ENCODE measurements around the gene NDUFA13. TPM values are rescaled to one million over a fixed set of nuclear protein-coding genes. Genes with fewer than 3 reads are reported as not detected.

Gene NDUFA13
- total RNA-seq, 1 donor from 2014 or later, result 182 TPM

- FAIRE-seq (no peak), DNase-seq (ENCODE audit: low read depth) (no peak)
- peaks cover 6% of the 10 kb centered on the region for H3K36me3 ChIP-seq (ENCODE audit: control insufficient read depth, insufficient read depth, low read length)
- H3K4me3 ChIP-seq (ENCODE audit: low read depth, low read length), result no peak overlapping the region
- no peak for TF ChIP-seq CTCF (IDR thresholded peaks at IDR 0.05; ENCODE audit: insufficient read depth, low read length, severe bottlenecking)
- no peaks in the 10 kb centered on the region for H3K27me3 ChIP-seq (ENCODE audit: control insufficient read depth, insufficient read depth, low read length)
Observed at GRCh38 chr19:19526581-19527370, 10.8 kb downstream of the NDUFA13 start.

- Histone ChIP-seq H3K36me3 (ENCODE audit: control insufficient read depth, insufficient read depth, low read length) (peaks cover 6% of the 10 kb centered on the region), H3K27me3 (ENCODE audit: control insufficient read depth, insufficient read depth, low read length) (no peaks in the 10 kb centered on the region), H3K4me3 (ENCODE audit: low read depth, low read length) (no peak overlapping the region)
- no peak for TF ChIP-seq CTCF (IDR thresholded peaks at IDR 0.05; ENCODE audit: insufficient read depth, low read length, severe bottlenecking)
- no peak for DNase-seq (ENCODE audit: low read depth)
- FAIRE-seq, result no peak
Observed at GRCh38 chr19:19527371-19527656, 11.3 kb downstream of the NDUFA13 start.

- FAIRE-seq (no peak), DNase-seq (ENCODE audit: low read depth) (no peak)
- H3K4me3 ChIP-seq (ENCODE audit: low read depth, low read length), result no peak overlapping the region
- TF ChIP-seq CTCF (IDR thresholded peaks at IDR 0.05; ENCODE audit: insufficient read depth, low read length, severe bottlenecking), result no peak
- peaks cover 6% of the 10 kb centered on the region for H3K36me3 ChIP-seq (ENCODE audit: control insufficient read depth, insufficient read depth, low read length)
- no peaks in the 10 kb centered on the region for H3K27me3 ChIP-seq (ENCODE audit: control insufficient read depth, insufficient read depth, low read length)
Observed at GRCh38 chr19:19527674-19528625, 11.9 kb downstream of the NDUFA13 start.

GRCh38 chr19:19528721-19529490, 12.9 kb downstream of the NDUFA13 start, which contains the start of gene YJEFN3:
YJEFN3 (plus strand) TSS chr19:19528911; CDS start chr19:19528933, 22 bp downstream.
- FAIRE-seq, result no peak
- H3K27me3 ChIP-seq (ENCODE audit: control insufficient read depth, insufficient read depth, low read length), result no peaks in the 10 kb centered on the region
- TF ChIP-seq CTCF (IDR thresholded peaks at IDR 0.05; ENCODE audit: insufficient read depth, low read length, severe bottlenecking), result no peak
- no peak within 1 kb of the TSS for H3K4me3 ChIP-seq (ENCODE audit: low read depth, low read length)
- DNase-seq (ENCODE audit: low read depth), result no peak
- H3K36me3 ChIP-seq (ENCODE audit: control insufficient read depth, insufficient read depth, low read length), result peaks cover 6% of the 10 kb centered on the region

GRCh38 chr19:19529783-19530422, 13.9 kb downstream of the NDUFA13 start:
- DNase-seq (ENCODE audit: low read depth), result no peak
- peaks cover 2% of the 10 kb centered on the region for H3K27me3 ChIP-seq (ENCODE audit: control insufficient read depth, insufficient read depth, low read length)
- no peak for FAIRE-seq
- TF ChIP-seq CTCF (IDR thresholded peaks at IDR 0.05; ENCODE audit: insufficient read depth, low read length, severe bottlenecking), result no peak
- H3K36me3 ChIP-seq (ENCODE audit: control insufficient read depth, insufficient read depth, low read length), result peaks cover 6% of the 10 kb centered on the region
- no peak overlapping the region for H3K4me3 ChIP-seq (ENCODE audit: low read depth, low read length)

Measured in bronchial epithelial cell (primary cell).